RWPE2 (cell line): ENCODE measurements around the gene MOSPD3.

Source experiments
- ATAC-seq: fragments of 200-7000 bp; cut with Tn5 transposase; 3 replicates; pipeline ENCODE4 v1.9.1; 2021; ENCODE audit warnings: low read depth
- DNase-seq: peaks from one replicate; pipeline ENCODE4 v3.0.0-alpha.2; 2020; ENCODE audit warnings: low spot score
- H3K27ac ChIP-seq: fragments of 450-650 bp; 2 replicates; pipeline ENCODE4 v1.5.1; 2017; ENCODE audit warnings: mild to moderate bottlenecking; ENCODE audit not compliant: poor library complexity, severe bottlenecking
- H3K27me3 ChIP-seq: fragments of 250-450 bp; sonication (Bioruptor Pico); 2 replicates; pipeline ENCODE4 v1.5.1; 2021; ENCODE audit warnings: mild to moderate bottlenecking, moderate library complexity; ENCODE audit not compliant: insufficient read depth, poor library complexity, severe bottlenecking
- H3K36me3 ChIP-seq: fragments of 250-450 bp; sonication (Bioruptor Pico); 2 replicates; pipeline ENCODE4 v1.5.1; 2020; ENCODE audit warnings: low read depth, mild to moderate bottlenecking, moderate library complexity
- H3K4me1 ChIP-seq: fragments of 250-450 bp; sonication (Bioruptor Pico); 2 replicates; pipeline ENCODE4 v1.5.1; 2021; ENCODE audit warnings: mild to moderate bottlenecking, moderate library complexity; ENCODE audit not compliant: insufficient read depth, poor library complexity, severe bottlenecking
- H3K4me3 ChIP-seq: fragments of 250-450 bp; sonication (Bioruptor Pico); 2 replicates; pipeline ENCODE4 v1.5.1; 2021; ENCODE audit warnings: mild to moderate bottlenecking, moderate library complexity; ENCODE audit not compliant: severe bottlenecking
- H3K9me3 ChIP-seq: fragments of 250-450 bp; sonication (Bioruptor Pico); 2 replicates; pipeline ENCODE4 v1.5.1; 2021; ENCODE audit warnings: mild to moderate bottlenecking, moderate library complexity; ENCODE audit not compliant: severe bottlenecking
- CTCF ChIP-seq: fragments of 450-650 bp; IDR thresholded peaks from one replicate; pipeline ENCODE4 v1.5.1; 2017; ENCODE audit warnings: mild to moderate bottlenecking, moderate library complexity; ENCODE audit not compliant: poor library complexity, severe bottlenecking

MOSPD3 gene

DNA sequence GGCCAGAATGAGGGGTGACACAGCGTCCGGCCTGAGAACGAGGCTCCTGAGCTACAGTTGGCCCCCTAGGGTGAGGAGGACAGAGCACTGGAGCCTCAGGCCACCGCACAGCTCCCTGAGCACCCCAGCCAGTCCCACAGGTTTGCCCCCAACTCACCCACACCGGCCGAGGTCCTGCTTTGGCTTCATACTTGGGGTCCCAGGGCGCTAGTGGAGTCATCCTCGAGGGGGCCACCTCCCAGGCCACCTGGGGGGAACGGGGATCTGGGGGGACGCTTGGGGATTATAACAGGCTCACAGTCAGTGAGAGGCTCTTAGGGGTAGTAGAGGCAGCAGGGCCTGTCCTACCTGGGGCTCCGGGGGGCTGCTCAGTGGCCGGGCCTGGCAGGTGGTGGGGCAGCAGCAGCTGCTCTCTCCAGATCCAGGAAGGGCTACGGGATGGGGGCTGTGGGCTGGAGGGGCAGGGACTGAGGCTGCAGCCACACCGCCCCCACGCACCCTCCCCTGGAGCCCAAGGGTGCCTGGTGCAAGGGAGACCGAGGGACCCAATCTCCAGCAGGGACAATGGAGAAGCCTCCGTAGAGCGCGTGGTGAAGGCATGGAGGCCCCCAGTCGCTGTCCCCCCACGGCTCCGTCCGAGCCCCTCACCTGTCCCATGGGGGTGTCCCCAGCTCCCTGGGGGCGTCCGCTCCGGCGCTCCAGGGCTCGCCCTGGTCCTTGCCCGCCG is 39.2 kb upstream of the MOSPD3 start:
- peaks cover 40% of the 10 kb centered on the region for H3K36me3 ChIP-seq
- ATAC-seq (no peak), DNase-seq (no peak)
- peaks cover 4% of the 10 kb centered on the region for H3K4me1 ChIP-seq
- H3K27ac ChIP-seq: no peak overlapping the region
- no peak for TF ChIP-seq CTCF
- H3K27me3 ChIP-seq: peaks cover 4% of the 10 kb centered on the region
- no peak overlapping the region for H3K4me3 ChIP-seq
- no peaks in the 10 kb centered on the region for H3K9me3 ChIP-seq

- Histone ChIP-seq H3K36me3 (peaks cover 45% of the 10 kb centered on the region), H3K27me3 (peaks cover 4% of the 10 kb centered on the region), H3K9me3 (no peaks in the 10 kb centered on the region), H3K4me3 (no peak within 1 kb of the TSS), H3K27ac (no peak within 1 kb of the TSS), H3K4me1 (peaks cover 4% of the 10 kb centered on the region)
- peak; percentile 57 for TF ChIP-seq CTCF
- no peak for DNase-seq
- ATAC-seq: no peak
These were observed 38.5 kb upstream of the MOSPD3 start, which contains the start of gene SAP25 for GRCh38 chr7:100573691-100574361. TSS of gene SAP25 (minus strand) at chr7:100573900. CDS start at chr7:100573742, 158 bp downstream.

DNA sequence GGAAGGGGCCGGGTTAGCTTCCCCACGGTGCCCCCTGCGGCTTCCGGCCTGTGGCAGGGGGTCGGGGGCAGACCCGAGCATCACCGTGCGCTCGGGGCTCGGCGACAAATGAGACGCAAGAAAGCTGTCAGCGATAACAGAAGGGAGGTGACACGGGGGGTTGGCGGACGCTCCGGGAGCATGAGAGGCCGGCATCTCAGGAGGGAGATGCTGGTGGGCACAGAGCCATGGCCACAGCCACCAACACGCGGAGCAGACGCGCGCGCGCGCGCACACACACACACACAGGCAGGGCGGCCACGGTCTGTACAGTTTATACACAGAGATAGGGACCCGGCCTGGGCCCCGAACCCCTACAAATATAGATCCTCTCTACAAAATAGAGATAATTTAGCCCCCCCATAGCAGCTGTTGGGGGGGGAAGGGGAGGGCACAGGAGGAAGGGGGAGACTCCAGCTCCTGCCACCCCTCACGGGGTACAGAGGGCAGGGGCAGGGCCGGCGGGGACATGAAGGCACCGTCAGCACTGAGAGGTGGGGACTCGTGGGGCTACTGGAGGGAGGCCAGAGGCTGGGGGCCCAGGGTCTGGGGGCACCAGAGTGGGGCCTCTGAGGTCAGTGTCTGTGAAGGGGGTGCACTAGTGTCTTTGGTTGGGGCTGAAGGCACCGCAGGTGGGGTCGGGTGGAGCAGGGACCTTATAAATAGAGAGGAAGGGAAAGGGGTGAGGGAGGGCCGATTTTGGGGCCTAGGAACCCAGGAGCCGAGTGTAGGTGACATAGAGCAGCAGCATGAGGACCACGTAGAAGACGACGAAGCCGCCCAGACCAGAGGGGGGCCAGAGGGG is 37.8 kb upstream of the MOSPD3 start:
- peaks cover 4% of the 10 kb centered on the region for H3K4me1 ChIP-seq
- peaks cover 51% of the 10 kb centered on the region for H3K36me3 ChIP-seq
- ATAC-seq (no peak), DNase-seq (no peak)
- TF ChIP-seq CTCF: no peak
- no peaks in the 10 kb centered on the region for H3K9me3 ChIP-seq
- no peak overlapping the region for H3K27ac ChIP-seq
- H3K4me3 ChIP-seq: no peak overlapping the region
- H3K27me3 ChIP-seq: peaks cover 4% of the 10 kb centered on the region

DNA sequence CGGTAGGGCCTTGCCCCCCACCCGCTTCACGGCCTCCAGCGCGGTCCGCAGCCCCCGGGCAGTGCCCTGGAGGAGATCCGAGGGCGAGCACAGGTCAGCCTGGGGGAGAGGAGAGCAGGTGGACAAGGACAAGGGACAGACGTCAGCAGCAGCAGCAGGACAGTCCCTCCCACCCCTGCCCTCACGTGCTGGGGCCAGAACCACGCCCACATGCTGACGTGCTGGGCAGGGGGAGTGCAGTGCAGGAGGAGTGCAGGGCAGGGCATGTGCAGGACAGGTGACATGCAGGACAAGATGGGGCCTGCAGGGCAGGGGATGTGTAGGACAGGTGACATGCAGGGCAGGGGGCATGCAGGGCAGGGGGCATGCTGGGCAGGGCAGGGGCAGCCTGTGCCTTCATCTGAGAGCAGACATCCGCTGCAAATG is 37.1 kb upstream of the MOSPD3 start:
- H3K4me3 ChIP-seq: no peak overlapping the region
- peaks cover 4% of the 10 kb centered on the region for H3K4me1 ChIP-seq
- TF ChIP-seq CTCF: no peak
- no peaks in the 10 kb centered on the region for H3K9me3 ChIP-seq
- no peak for DNase-seq
- H3K27ac ChIP-seq: no peak overlapping the region
- no peak for ATAC-seq
- peaks cover 3% of the 10 kb centered on the region for H3K27me3 ChIP-seq
- H3K36me3 ChIP-seq: peaks cover 57% of the 10 kb centered on the region
